HEK293 (cell line): ENCODE results near the gene MAP3K14.

Experiments
- CTCF ChIA-PET: fragments of 350-600 bp; formaldehyde crosslinking; extraction: SDS; loops from one replicate; lab custom pipeline; 2021; ENCODE audit warnings: antibody characterized with exemption; lab: Yijun Ruan, JAX
- POLR2A ChIA-PET: fragments of 300-600 bp; formaldehyde crosslinking; extraction: SDS; loops from one replicate; lab custom pipeline; 2020; ENCODE audit warnings: antibody characterized with exemption, inconsistent platforms; lab: Yijun Ruan, JAX
- H3K27ac ChIP-seq: fragments of 200-500 bp; sonication (Bioruptor generic); 2 replicates; pipeline ENCODE4 v1.5.1; 2014; ENCODE audit warnings: low read depth, low read length, control low read depth, inconsistent platforms; ENCODE audit errors: extremely low read depth
- H3K36me3 ChIP-seq, 2 experiments: fragments of 200-500 bp in 1 of 2; sonication (Bioruptor generic) in 1 of 2; 1 replicate in 1 of 2; 2 replicates in 1 of 2; pipeline ENCODE4 v1.5.1; 2014 to 2017; ENCODE audit warnings: inconsistent platforms in 2 of 2, low read length in 2 of 2; ENCODE audit not compliant: control insufficient read depth in 2 of 2, insufficient read depth in 1 of 2
- H3K4me1 ChIP-seq: fragments of 200-500 bp; sonication (Bioruptor generic); 2 replicates; pipeline ENCODE4 v1.5.1; 2014; ENCODE audit warnings: mild to moderate bottlenecking, low read length, inconsistent platforms; ENCODE audit not compliant: control insufficient read depth, insufficient read depth
- H3K4me3 ChIP-seq: 2 replicates; pipeline ENCODE4 v1.5.1; 2011; ENCODE audit warnings: low read depth, mild to moderate bottlenecking, control low read depth, low read length, moderate library complexity
- H3K9me3 ChIP-seq: fragments of 200-500 bp; sonication (Bioruptor generic); 2 replicates; pipeline ENCODE4 v1.5.1; 2014; ENCODE audit warnings: low read depth, low read length, inconsistent platforms; ENCODE audit not compliant: control insufficient read depth, insufficient read depth
- GLIS1 ChIP-seq: fragments of 450-650 bp; formaldehyde crosslinking; IDR thresholded peaks from 2 replicates; pipeline ENCODE4 v1.5.1; 2016; ENCODE audit warnings: missing biosample characterization, missing genetic modification characterization
- KLF16 ChIP-seq: fragments of 450-650 bp; formaldehyde crosslinking; IDR thresholded peaks from 2 replicates; pipeline ENCODE4 v1.5.1; 2017; ENCODE audit warnings: missing biosample characterization, missing genetic modification characterization
- RBAK ChIP-seq: fragments of 450-650 bp; formaldehyde crosslinking; IDR thresholded peaks from 2 replicates; pipeline ENCODE4 v1.5.1; 2016; ENCODE audit warnings: missing biosample characterization, missing genetic modification characterization
- ZNF10 ChIP-seq: fragments of 450-650 bp; formaldehyde crosslinking; IDR thresholded peaks from 2 replicates; pipeline ENCODE4 v1.5.1; 2017; ENCODE audit warnings: missing biosample characterization, missing genetic modification characterization
- ZNF292 ChIP-seq: fragments of 450-650 bp; formaldehyde crosslinking; IDR thresholded peaks from 2 replicates; pipeline ENCODE4 v1.5.1; 2016; ENCODE audit warnings: low read depth, missing biosample characterization, missing genetic modification characterization, borderline replicate concordance
- ZNF324 ChIP-seq: fragments of 450-650 bp; formaldehyde crosslinking; IDR thresholded peaks from 2 replicates; pipeline ENCODE4 v1.5.1; 2016; ENCODE audit warnings: missing biosample characterization, missing genetic modification characterization
- ZNF335 ChIP-seq: fragments of 450-650 bp; formaldehyde crosslinking; conservative IDR thresholded peaks from 2 replicates; pipeline ENCODE4 v1.5.1; 2016; ENCODE audit warnings: missing biosample characterization, missing genetic modification characterization
- ZNF548 ChIP-seq: fragments of 450-650 bp; formaldehyde crosslinking; IDR thresholded peaks from 2 replicates; pipeline ENCODE4 v1.5.1; 2016; ENCODE audit warnings: missing biosample characterization, missing genetic modification characterization
- ZNF600 ChIP-seq: fragments of 450-650 bp; formaldehyde crosslinking; IDR thresholded peaks from 2 replicates; pipeline ENCODE4 v1.5.1; 2016; ENCODE audit warnings: missing biosample characterization, missing genetic modification characterization
- ZNF707 ChIP-seq: fragments of 450-650 bp; formaldehyde crosslinking; IDR thresholded peaks from 2 replicates; pipeline ENCODE4 v1.5.1; 2016; ENCODE audit warnings: missing biosample characterization, missing genetic modification characterization
- ZNF791 ChIP-seq: fragments of 450-650 bp; formaldehyde crosslinking; IDR thresholded peaks from 2 replicates; pipeline ENCODE4 v1.5.1; 2016; ENCODE audit warnings: missing biosample characterization, missing genetic modification characterization
- TF ChIP-seq, protein P1 (sequence below): fragments of 450-650 bp; formaldehyde crosslinking; IDR thresholded peaks from 2 replicates; pipeline ENCODE4 v1.5.1; 2016; ENCODE audit warnings: missing biosample characterization, missing genetic modification characterization
- TF ChIP-seq, protein P2 (sequence below): fragments of 450-650 bp; formaldehyde crosslinking; IDR thresholded peaks from 2 replicates; pipeline ENCODE4 v1.5.1; 2016; ENCODE audit warnings: missing biosample characterization, missing genetic modification characterization
- TF ChIP-seq, protein P3 (sequence below): fragments of 450-650 bp; formaldehyde crosslinking; IDR thresholded peaks from 2 replicates; pipeline ENCODE4 v1.5.1; 2016; ENCODE audit warnings: missing biosample characterization, missing genetic modification characterization
- TF ChIP-seq, protein P4 (sequence below): fragments of 450-650 bp; formaldehyde crosslinking; IDR thresholded peaks from 2 replicates; pipeline ENCODE4 v1.5.1; 2016; ENCODE audit warnings: missing biosample characterization, missing genetic modification characterization

Gene MAP3K14

DNA sequence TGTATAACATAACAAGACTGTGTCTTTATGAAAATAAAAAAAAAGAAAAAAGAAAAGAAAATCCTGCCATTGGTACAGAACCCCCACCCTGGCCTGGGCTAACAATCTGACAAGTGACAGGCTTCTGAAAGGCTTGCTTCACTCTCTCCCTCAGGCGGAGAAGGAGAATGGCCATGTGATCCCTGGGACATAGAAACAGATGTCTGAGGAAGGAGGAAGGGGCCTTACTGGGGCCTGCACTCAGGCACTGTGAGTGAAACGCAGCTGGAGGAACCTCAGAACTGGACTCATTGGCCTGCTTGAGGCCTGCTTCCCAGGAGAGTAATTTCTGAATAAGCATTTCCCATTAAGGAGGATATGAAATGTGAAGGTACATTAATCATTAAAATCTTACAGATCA is 17.5 kb downstream of the MAP3K14 start:
- Histone ChIP-seq H3K4me1 (no peaks in the 10 kb centered on the region), H3K27ac (no peak overlapping the region)
- POLR2A ChIA-PET: interaction anchor here (1.0 to 1.9 kb wide), 2 partner anchors 13 to 18 kb away, joined by 4 to 7 read pairs; partner anchors contain the start of gene MAP3K14

DNA sequence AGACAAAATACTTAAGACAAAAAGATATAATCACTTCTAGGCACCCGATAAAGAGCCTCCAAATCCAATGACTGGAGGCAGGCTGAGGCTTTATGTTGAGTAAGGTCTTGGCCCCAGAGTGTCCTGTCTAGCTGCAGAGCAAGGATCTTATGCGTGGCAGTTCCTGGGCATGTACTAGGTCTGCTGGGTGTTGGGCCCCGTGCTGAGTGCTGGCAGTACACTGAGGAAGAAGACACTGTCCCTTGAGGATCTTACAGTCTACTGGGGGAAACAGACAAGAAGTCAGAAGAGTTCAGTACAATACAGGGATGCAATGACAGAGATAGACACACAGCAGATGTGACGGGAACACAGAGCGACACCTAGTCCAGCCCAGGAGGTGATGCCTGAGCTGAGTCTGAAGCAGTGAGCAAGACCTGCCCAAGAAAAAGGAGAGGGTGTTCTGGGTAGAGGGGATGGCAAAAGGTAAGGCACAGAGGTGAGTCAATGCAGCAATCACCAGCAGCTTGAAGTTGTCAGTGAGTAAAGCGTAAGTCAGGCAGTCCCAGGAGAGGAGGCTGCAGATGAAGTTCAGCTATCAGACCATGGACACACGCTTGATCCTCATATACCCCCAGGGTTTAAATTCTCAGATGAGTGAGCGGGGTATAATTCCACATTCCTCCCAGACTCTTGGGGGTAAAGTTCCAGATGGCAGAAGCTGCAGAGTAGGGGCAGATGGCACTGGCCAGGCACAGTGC is 18.1 kb downstream of the MAP3K14 start:
- peaks cover 4% of the 10 kb centered on the region; the same call in 1 of the 2 replicates for H3K4me1 ChIP-seq
- H3K27ac ChIP-seq: no peak overlapping the region
- H3K4me3 ChIP-seq: no peak overlapping the region
- no peaks in the 10 kb centered on the region for H3K9me3 ChIP-seq
- ChIA-PET POLR2A (interaction anchor here (1.0 to 1.9 kb wide), 2 partner anchors 13 to 18 kb away, joined by 4 to 7 read pairs; partner anchors contain the start of gene MAP3K14), CTCF (interaction anchor here (0.6 to 1.6 kb wide), 7 partner anchors 13 to 95 kb away, joined by 3 to 7 read pairs (median 4); no protein-coding TSS in a partner anchor)
- peaks cover 0 to 3% of the 10 kb centered on the region in 2 experiments; a peak in 2 of 3 replicates for H3K36me3 ChIP-seq
- no peak for TF ChIP-seq ZNF707 (tag by site-specific recombination)
- TF ChIP-seq, protein P1, sequence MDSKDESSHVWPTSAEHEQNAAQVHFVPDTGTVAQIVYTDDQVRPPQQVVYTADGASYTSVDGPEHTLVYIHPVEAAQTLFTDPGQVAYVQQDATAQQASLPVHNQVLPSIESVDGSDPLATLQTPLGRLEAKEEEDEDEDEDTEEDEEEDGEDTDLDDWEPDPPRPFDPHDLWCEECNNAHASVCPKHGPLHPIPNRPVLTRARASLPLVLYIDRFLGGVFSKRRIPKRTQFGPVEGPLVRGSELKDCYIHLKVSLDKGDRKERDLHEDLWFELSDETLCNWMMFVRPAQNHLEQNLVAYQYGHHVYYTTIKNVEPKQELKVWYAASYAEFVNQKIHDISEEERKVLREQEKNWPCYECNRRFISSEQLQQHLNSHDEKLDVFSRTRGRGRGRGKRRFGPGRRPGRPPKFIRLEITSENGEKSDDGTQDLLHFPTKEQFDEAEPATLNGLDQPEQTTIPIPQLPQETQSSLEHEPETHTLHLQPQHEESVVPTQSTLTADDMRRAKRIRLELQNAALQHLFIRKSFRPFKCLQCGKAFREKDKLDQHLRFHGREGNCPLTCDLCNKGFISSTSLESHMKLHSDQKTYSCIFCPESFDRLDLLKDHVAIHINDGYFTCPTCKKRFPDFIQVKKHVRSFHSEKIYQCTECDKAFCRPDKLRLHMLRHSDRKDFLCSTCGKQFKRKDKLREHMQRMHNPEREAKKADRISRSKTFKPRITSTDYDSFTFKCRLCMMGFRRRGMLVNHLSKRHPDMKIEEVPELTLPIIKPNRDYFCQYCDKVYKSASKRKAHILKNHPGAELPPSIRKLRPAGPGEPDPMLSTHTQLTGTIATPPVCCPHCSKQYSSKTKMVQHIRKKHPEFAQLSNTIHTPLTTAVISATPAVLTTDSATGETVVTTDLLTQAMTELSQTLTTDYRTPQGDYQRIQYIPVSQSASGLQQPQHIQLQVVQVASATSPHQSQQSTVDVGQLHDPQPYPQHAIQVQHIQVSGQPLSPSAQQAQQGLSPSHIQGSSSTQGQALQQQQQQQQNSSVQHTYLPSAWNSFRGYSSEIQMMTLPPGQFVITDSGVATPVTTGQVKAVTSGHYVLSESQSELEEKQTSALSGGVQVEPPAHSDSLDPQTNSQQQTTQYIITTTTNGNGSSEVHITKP (tag by site-specific recombination): 0 out of 2 replicates have a peak, but pooled peaks have one; percentile 13
- TF ChIP-seq ZNF548: no peak
- TF ChIP-seq GLIS1 (tag by site-specific recombination): peak; percentile 69
- TF ChIP-seq, protein P2, sequence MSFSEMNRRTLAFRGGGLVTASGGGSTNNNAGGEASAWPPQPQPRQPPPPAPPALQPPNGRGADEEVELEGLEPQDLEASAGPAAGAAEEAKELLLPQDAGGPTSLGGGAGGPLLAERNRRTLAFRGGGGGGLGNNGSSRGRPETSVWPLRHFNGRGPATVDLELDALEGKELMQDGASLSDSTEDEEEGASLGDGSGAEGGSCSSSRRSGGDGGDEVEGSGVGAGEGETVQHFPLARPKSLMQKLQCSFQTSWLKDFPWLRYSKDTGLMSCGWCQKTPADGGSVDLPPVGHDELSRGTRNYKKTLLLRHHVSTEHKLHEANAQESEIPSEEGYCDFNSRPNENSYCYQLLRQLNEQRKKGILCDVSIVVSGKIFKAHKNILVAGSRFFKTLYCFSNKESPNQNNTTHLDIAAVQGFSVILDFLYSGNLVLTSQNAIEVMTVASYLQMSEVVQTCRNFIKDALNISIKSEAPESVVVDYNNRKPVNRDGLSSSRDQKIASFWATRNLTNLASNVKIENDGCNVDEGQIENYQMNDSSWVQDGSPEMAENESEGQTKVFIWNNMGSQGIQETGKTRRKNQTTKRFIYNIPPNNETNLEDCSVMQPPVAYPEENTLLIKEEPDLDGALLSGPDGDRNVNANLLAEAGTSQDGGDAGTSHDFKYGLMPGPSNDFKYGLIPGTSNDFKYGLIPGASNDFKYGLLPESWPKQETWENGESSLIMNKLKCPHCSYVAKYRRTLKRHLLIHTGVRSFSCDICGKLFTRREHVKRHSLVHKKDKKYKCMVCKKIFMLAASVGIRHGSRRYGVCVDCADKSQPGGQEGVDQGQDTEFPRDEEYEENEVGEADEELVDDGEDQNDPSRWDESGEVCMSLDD (tag by site-specific recombination): no peak
- TF ChIP-seq RBAK (tag by site-specific recombination): no peak
- TF ChIP-seq, protein P3, sequence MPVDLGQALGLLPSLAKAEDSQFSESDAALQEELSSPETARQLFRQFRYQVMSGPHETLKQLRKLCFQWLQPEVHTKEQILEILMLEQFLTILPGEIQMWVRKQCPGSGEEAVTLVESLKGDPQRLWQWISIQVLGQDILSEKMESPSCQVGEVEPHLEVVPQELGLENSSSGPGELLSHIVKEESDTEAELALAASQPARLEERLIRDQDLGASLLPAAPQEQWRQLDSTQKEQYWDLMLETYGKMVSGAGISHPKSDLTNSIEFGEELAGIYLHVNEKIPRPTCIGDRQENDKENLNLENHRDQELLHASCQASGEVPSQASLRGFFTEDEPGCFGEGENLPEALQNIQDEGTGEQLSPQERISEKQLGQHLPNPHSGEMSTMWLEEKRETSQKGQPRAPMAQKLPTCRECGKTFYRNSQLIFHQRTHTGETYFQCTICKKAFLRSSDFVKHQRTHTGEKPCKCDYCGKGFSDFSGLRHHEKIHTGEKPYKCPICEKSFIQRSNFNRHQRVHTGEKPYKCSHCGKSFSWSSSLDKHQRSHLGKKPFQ (tag by site-specific recombination): no peak
- TF ChIP-seq ZNF335 (tag by site-specific recombination): peak; percentile 1; the same call in 1 of the 2 replicates
- peak; percentile 35; the same call in 1 of the 2 replicates for TF ChIP-seq ZNF600 (tag by site-specific recombination)

More for the DNA sequence above, 17.5 kb downstream of the MAP3K14 start:
- peaks cover 0 to 3% of the 10 kb centered on the region in 2 experiments; a peak in 2 of 3 replicates for H3K36me3 ChIP-seq
- CTCF ChIA-PET: interaction anchor here (0.7 to 1.6 kb wide), 5 partner anchors 12 to 86 kb away, joined by 3 to 7 read pairs (median 4); no protein-coding TSS in a partner anchor
- peak; percentile 27; the same call in 1 of the 2 replicates for TF ChIP-seq ZNF335 (tag by site-specific recombination)
- TF ChIP-seq ZNF292 (tag by site-specific recombination): no peak
- no peak for TF ChIP-seq RBAK (tag by site-specific recombination)
- TF ChIP-seq, all 188 proteins: peak for 1
- Histone ChIP-seq H3K4me3 (no peak overlapping the region), H3K9me3 (no peaks in the 10 kb centered on the region)

DNA sequence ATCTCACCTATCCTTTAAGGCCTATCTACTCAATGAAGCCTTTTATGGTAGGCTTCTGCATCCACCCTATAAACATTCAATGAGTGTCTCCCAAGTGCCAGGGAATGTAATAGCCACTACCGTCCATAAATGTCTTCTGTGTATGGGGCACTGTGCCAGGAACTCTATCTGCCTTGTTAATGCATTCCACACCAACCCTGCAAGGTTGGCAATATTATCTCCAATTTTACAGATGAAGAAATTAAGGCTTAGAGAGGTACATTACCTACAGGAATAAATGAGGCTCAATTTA is 20.0 kb downstream of the MAP3K14 start:
- CTCF ChIA-PET: no interaction called here
- H3K27ac ChIP-seq: no peak overlapping the region
- H3K4me3 ChIP-seq: no peak overlapping the region
- H3K9me3 ChIP-seq: no peaks in the 10 kb centered on the region
- POLR2A ChIA-PET: interaction anchor here (1.3 kb wide), 1 partner anchor 20 kb away, joined by 3 read pairs; the partner anchor contains the start of gene MAP3K14
- peaks cover 12% of the 10 kb centered on the region for H3K4me1 ChIP-seq
- H3K36me3 ChIP-seq: peaks cover 0 to 3% of the 10 kb centered on the region in 2 experiments; a peak in 1 of 3 replicates
- TF ChIP-seq, protein P4, sequence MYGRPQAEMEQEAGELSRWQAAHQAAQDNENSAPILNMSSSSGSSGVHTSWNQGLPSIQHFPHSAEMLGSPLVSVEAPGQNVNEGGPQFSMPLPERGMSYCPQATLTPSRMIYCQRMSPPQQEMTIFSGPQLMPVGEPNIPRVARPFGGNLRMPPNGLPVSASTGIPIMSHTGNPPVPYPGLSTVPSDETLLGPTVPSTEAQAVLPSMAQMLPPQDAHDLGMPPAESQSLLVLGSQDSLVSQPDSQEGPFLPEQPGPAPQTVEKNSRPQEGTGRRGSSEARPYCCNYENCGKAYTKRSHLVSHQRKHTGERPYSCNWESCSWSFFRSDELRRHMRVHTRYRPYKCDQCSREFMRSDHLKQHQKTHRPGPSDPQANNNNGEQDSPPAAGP: 0 out of 2 replicates have a peak, but pooled peaks have one; percentile 22
- TF ChIP-seq, protein P1 (tag by site-specific recombination): no peak
- no peak for TF ChIP-seq KLF16 (tag by site-specific recombination)
- no peak for TF ChIP-seq ZNF10 (tag by site-specific recombination)
- no peak for TF ChIP-seq ZNF324 (tag by site-specific recombination)
- TF ChIP-seq ZNF791: no peak
